ENCODE results near the gene F2R.

F2R gene

DNA sequence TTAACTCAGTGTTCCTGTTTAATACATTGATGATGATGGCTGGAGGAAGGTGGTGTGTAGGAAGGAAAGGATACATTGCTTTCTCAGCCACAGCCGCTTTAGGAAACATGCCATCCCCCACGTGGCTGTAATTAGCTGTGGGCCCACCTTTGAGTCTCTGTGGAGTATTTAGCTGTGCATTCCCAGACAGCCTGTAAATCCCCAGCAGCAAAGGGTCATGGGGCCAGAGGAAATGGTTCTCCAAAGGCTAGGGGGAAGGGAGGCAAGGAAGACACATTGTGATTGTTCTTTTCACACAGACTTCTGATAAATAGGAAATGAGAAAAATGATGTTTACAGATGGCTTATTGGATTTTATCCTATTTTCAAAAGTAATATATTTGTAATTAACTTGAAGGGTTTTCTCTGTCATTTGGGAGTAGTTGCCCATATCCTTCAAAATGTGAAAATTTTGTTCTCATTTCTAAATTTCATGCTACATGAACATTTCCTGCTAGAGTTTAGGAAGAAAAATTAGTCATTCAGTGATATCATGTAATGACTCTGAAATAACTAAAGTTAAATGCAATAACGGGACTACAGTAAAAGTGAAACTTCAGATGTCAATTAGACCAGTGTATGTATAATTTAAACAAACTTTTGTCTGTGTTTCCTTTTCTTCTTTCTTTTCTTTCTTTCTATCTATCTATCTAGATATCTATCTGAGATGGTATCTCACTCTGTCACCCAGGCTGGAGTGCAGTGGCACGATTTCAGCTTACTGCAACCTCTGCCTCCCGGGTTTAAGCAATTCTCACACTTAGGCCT lies 24.3 kb upstream of the F2R start:
- H3K4me1 ChIP-seq (ENCODE audit: control insufficient read depth, insufficient read depth, low read length) = peaks cover 5% of the 10 kb centered on the region; the same call in 1 of the 2 replicates
- no peak overlapping the region for H3K27ac ChIP-seq (ENCODE audit: low read depth, low read length)
- no peaks in the 10 kb centered on the region for H3K9me3 ChIP-seq (ENCODE audit: control insufficient read depth, insufficient read depth, low read depth, low read length)
- H3K4me3 ChIP-seq (ENCODE audit: low read depth, low read length) = no peak overlapping the region
- H3K36me3 ChIP-seq (ENCODE audit: control insufficient read depth, insufficient read depth, low read length) = peaks cover 12% of the 10 kb centered on the region
- H3K27me3 ChIP-seq (ENCODE audit: control insufficient read depth, insufficient read depth, low read length) = no peaks in the 10 kb centered on the region
- H3K9ac ChIP-seq (ENCODE audit: low read length) = no peak overlapping the region

DNA sequence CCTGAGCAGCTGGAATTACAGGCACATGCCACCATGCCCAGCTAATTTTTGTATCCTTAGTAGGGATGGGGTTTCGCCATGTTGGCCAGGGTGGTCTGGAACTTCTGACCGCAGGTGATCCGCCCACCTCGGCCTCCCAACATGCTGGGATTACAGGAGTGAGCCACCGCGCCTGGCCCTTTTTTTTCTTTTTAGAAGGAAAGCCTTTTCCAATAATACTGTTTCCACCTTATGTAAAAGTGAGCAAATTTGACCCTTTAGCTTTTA lies 23.7 kb upstream of the F2R start:
- Histone ChIP-seq H3K27me3 (ENCODE audit: control insufficient read depth, insufficient read depth, low read length) (no peaks in the 10 kb centered on the region), H3K4me3 (ENCODE audit: low read depth, low read length) (no peak overlapping the region), H3K27ac (ENCODE audit: low read depth, low read length) (no peak overlapping the region), H3K36me3 (ENCODE audit: control insufficient read depth, insufficient read depth, low read length) (peaks cover 12% of the 10 kb centered on the region), H3K9ac (ENCODE audit: low read length) (no peak overlapping the region), H3K4me1 (ENCODE audit: control insufficient read depth, insufficient read depth, low read length) (peaks cover 5% of the 10 kb centered on the region; the same call in 1 of the 2 replicates), H3K9me3 (ENCODE audit: control insufficient read depth, insufficient read depth, low read depth, low read length) (no peaks in the 10 kb centered on the region)

DNA sequence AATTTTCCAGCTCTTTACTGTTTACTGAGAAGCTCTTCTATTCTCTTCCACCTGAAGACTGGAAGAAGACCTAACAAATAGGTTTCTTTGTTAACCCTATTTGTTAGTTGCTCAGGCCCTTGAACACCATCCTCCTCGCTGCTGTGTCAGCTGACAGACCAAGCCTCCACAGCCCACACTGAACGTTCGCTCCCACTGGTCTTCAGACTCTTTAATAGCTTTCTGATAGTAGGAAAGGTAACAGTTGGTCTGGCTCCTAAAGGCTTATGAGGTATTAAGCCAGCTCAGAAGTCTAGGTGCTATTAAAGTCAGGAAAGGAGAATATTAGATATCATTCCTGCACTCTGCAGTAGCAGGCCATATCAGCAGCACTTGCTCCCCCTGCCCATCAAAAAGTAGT lies 23.3 kb upstream of the F2R start:
- Histone ChIP-seq H3K27me3 (ENCODE audit: control insufficient read depth, insufficient read depth, low read length) (no peaks in the 10 kb centered on the region), H3K27ac (ENCODE audit: low read depth, low read length) (no peak overlapping the region), H3K9ac (ENCODE audit: low read length) (no peak overlapping the region), H3K4me1 (ENCODE audit: control insufficient read depth, insufficient read depth, low read length) (peaks cover 5% of the 10 kb centered on the region; the same call in 1 of the 2 replicates), H3K9me3 (ENCODE audit: control insufficient read depth, insufficient read depth, low read depth, low read length) (no peaks in the 10 kb centered on the region), H3K36me3 (ENCODE audit: control insufficient read depth, insufficient read depth, low read length) (peaks cover 13% of the 10 kb centered on the region), H3K4me3 (ENCODE audit: low read depth, low read length) (no peak overlapping the region)

DNA sequence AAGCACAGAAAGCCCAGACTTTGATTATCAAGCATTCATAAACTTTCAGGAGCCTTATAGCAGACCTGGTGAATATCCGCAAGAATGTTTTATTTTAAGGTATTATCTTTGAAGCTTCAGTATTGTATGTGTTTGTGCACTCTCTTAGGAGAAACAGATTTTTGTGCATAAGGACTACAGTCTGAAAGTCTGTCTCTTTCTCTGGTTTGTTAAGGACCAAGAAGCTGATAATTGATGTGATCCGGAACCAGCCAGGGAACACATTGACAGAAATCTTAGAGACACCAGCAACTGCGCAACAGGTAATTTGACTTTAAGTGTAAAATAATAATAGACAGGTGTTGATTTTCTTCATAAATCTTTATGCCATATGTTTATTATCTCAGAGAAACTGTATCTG lies 22.8 kb upstream of the F2R start:
- no peaks in the 10 kb centered on the region for H3K9me3 ChIP-seq (ENCODE audit: control insufficient read depth, insufficient read depth, low read depth, low read length)
- no peak overlapping the region for H3K4me3 ChIP-seq (ENCODE audit: low read depth, low read length)
- no peaks in the 10 kb centered on the region for H3K27me3 ChIP-seq (ENCODE audit: control insufficient read depth, insufficient read depth, low read length)
- no peak overlapping the region for H3K9ac ChIP-seq (ENCODE audit: low read length)
- peaks cover 5% of the 10 kb centered on the region; the same call in 1 of the 2 replicates for H3K4me1 ChIP-seq (ENCODE audit: control insufficient read depth, insufficient read depth, low read length)
- no peak overlapping the region for H3K27ac ChIP-seq (ENCODE audit: low read depth, low read length)
- peaks cover 16% of the 10 kb centered on the region for H3K36me3 ChIP-seq (ENCODE audit: control insufficient read depth, insufficient read depth, low read length)

DNA sequence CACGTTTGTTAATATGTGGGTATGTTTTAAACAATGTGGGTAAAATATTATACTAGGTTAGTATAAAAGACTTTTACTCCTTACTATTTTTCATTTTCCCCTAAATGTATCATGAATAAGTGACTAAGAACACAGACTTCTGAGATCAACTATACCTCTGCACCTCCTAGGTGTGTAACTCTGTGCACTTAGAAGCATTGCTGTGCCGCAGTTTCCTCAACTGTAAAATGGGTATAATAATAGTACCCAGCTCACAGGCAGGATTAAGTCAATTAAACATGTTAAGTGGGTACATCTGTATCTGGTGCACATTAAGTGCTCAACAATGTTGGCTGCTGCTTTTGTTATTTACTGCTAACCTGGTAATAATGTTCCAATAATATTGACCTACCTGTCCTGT lies 21.6 kb upstream of the F2R start:
- Histone ChIP-seq H3K9me3 (ENCODE audit: control insufficient read depth, insufficient read depth, low read depth, low read length) (no peaks in the 10 kb centered on the region), H3K9ac (ENCODE audit: low read length) (no peak overlapping the region), H3K27ac (ENCODE audit: low read depth, low read length) (no peak overlapping the region), H3K4me3 (ENCODE audit: low read depth, low read length) (no peak overlapping the region), H3K27me3 (ENCODE audit: control insufficient read depth, insufficient read depth, low read length) (no peaks in the 10 kb centered on the region), H3K36me3 (ENCODE audit: control insufficient read depth, insufficient read depth, low read length) (peaks cover 16% of the 10 kb centered on the region), H3K4me1 (ENCODE audit: control insufficient read depth, insufficient read depth, low read length) (peaks cover 5% of the 10 kb centered on the region; the same call in 1 of the 2 replicates)

DNA sequence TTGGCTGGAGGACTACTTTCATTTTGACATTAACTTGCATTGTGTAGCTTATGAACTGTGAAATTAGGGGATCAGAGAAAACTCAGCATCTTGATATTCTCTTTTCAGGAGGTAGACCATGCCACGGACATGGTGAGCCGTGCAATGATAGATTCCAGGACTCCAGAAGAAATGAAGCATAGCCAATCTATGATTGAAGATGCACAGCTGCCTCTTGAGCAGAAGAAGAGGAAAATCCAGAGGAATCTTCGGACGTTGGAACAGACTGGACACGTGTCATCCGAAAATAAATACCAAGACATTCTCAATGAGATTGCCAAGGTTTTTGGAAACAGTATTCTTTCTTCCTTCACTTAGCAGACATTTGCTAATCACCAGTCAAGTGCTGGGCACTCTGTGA lies 20.6 kb upstream of the F2R start:
- Histone ChIP-seq H3K9me3 (ENCODE audit: control insufficient read depth, insufficient read depth, low read depth, low read length) (no peaks in the 10 kb centered on the region), H3K36me3 (ENCODE audit: control insufficient read depth, insufficient read depth, low read length) (peaks cover 16% of the 10 kb centered on the region), H3K27ac (ENCODE audit: low read depth, low read length) (no peak overlapping the region), H3K4me3 (ENCODE audit: low read depth, low read length) (no peak overlapping the region), H3K27me3 (ENCODE audit: control insufficient read depth, insufficient read depth, low read length) (no peaks in the 10 kb centered on the region), H3K4me1 (ENCODE audit: control insufficient read depth, insufficient read depth, low read length) (peaks cover 5% of the 10 kb centered on the region; the same call in 1 of the 2 replicates), H3K9ac (ENCODE audit: low read length) (no peak overlapping the region)

DNA sequence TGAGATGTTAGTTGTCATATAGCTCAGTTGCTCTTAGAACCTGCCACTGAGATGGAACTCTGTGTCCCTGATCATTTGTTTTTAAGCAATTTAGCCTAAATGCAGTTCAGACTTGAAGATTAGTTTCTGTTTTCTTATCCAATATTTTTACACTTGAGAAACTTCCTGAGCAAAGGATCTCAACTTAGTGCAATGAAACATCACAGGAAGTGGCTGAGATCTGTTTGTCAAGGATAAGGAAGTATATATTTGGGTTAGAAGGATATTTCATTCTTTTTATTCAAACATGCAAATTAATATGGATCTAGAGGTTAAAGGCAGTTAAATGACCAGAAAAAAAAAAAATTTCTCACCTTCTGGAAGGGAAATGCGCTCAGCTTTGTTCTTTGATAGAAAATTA lies 19.7 kb upstream of the F2R start:
- Histone ChIP-seq H3K9ac (ENCODE audit: low read length) (no peak overlapping the region), H3K4me3 (ENCODE audit: low read depth, low read length) (no peak overlapping the region), H3K36me3 (ENCODE audit: control insufficient read depth, insufficient read depth, low read length) (peaks cover 21% of the 10 kb centered on the region), H3K9me3 (ENCODE audit: control insufficient read depth, insufficient read depth, low read depth, low read length) (no peaks in the 10 kb centered on the region), H3K4me1 (ENCODE audit: control insufficient read depth, insufficient read depth, low read length) (peaks cover 5% of the 10 kb centered on the region; the same call in 1 of the 2 replicates), H3K27me3 (ENCODE audit: control insufficient read depth, insufficient read depth, low read length) (no peaks in the 10 kb centered on the region), H3K27ac (ENCODE audit: low read depth, low read length) (no peak overlapping the region)

DNA sequence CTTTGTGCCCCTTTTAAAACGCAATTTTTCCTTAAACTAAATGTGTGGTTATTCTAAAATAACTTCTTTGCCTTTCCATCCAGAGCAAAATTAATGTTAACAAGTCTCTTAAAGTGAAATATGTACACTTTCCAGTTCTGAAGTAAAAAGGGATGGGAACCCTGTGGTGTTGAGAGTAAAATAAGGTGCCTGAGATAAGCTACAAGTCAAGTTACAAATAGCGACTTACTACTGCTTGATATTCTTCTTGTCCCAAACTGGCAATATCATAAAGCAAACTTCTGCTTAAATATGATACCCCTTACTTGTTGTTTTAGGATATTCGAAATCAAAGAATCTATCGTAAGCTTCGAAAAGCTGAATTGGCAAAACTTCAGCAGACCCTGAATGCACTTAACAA lies 18.3 kb upstream of the F2R start:
- H3K9ac ChIP-seq (ENCODE audit: low read length) = no peak overlapping the region
- no peaks in the 10 kb centered on the region for H3K27me3 ChIP-seq (ENCODE audit: control insufficient read depth, insufficient read depth, low read length)
- H3K9me3 ChIP-seq (ENCODE audit: control insufficient read depth, insufficient read depth, low read depth, low read length) = no peaks in the 10 kb centered on the region
- H3K4me1 ChIP-seq (ENCODE audit: control insufficient read depth, insufficient read depth, low read length) = no peaks in the 10 kb centered on the region
- no peak overlapping the region for H3K27ac ChIP-seq (ENCODE audit: low read depth, low read length)
- peaks cover 28% of the 10 kb centered on the region for H3K36me3 ChIP-seq (ENCODE audit: control insufficient read depth, insufficient read depth, low read length)
- H3K4me3 ChIP-seq (ENCODE audit: low read depth, low read length) = no peak overlapping the region

DNA sequence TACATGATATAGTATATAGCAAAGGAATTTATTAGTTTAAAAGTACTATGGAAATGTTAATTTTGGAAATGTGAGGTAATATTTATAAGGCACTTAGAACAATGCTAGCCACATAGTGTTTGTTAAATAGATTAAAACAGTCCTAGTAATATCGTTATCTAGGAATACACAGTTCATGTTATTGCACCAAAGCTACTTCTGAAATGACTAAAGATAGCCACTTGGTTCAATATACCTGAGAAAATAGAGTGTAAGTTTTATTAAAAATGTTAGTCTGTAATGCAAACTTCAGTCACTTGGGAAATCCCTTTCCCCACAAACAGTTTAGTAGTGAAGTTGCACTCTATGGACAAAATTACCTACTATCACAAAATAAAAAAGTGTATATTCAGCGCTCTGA lies 15.4 kb upstream of the F2R start:
- H3K36me3 ChIP-seq (ENCODE audit: control insufficient read depth, insufficient read depth, low read length) = peaks cover 23% of the 10 kb centered on the region
- no peak overlapping the region for H3K4me3 ChIP-seq (ENCODE audit: low read depth, low read length)
- H3K4me1 ChIP-seq (ENCODE audit: control insufficient read depth, insufficient read depth, low read length) = no peaks in the 10 kb centered on the region
- H3K27ac ChIP-seq (ENCODE audit: low read depth, low read length) = no peak overlapping the region
- no peaks in the 10 kb centered on the region for H3K27me3 ChIP-seq (ENCODE audit: control insufficient read depth, insufficient read depth, low read length)
- H3K9me3 ChIP-seq (ENCODE audit: control insufficient read depth, insufficient read depth, low read depth, low read length) = no peaks in the 10 kb centered on the region
- no peak overlapping the region for H3K9ac ChIP-seq (ENCODE audit: low read length)

DNA sequence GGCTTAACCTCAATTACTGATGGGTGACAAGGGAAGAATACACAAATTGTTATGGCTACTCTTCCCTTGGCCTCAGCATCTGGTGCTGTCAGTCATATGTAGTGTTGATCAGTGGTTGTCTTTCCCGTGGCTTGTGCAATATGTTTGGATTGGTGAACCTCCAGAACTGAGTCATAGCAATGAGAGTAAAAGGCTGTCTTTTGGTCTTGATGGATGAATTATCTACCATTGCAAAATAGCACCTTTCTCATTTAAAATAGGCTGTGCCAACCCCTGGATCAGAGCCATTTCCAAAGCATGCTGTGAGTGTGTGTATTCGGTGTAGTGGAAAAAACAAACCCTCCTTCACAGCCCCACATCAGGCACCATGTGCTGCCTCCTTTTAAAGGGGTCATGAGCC lies 14.6 kb upstream of the F2R start:
- Histone ChIP-seq H3K4me1 (ENCODE audit: control insufficient read depth, insufficient read depth, low read length) (no peaks in the 10 kb centered on the region), H3K27ac (ENCODE audit: low read depth, low read length) (no peak overlapping the region), H3K9ac (ENCODE audit: low read length) (no peak overlapping the region), H3K9me3 (ENCODE audit: control insufficient read depth, insufficient read depth, low read depth, low read length) (no peaks in the 10 kb centered on the region), H3K36me3 (ENCODE audit: control insufficient read depth, insufficient read depth, low read length) (peaks cover 18% of the 10 kb centered on the region), H3K4me3 (ENCODE audit: low read depth, low read length) (no peak overlapping the region), H3K27me3 (ENCODE audit: control insufficient read depth, insufficient read depth, low read length) (no peaks in the 10 kb centered on the region)

DNA sequence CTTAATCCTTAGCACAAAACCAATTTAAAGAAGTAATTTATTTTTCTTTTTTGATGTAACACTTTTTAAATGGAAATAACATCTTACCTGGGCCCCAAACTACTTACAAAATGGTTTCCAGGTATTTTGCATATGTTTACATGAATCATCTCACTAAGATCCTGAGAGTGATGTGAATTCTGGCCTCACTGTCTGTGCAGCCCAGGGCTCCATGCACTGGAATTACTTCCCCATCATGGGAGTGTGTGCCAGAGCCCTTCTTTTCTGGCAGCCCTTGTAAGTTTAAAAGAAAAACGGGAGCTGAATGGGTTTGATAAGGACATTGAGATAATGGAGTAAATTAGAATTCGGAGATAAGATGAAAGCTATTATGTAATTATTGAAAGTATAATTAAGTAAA lies 12.2 kb upstream of the F2R start:
- Histone ChIP-seq H3K27ac (ENCODE audit: low read depth, low read length) (no peak overlapping the region), H3K4me1 (ENCODE audit: control insufficient read depth, insufficient read depth, low read length) (no peaks in the 10 kb centered on the region), H3K4me3 (ENCODE audit: low read depth, low read length) (no peak overlapping the region), H3K9ac (ENCODE audit: low read length) (no peak overlapping the region), H3K36me3 (ENCODE audit: control insufficient read depth, insufficient read depth, low read length) (peaks cover 14% of the 10 kb centered on the region), H3K27me3 (ENCODE audit: control insufficient read depth, insufficient read depth, low read length) (no peaks in the 10 kb centered on the region), H3K9me3 (ENCODE audit: control insufficient read depth, insufficient read depth, low read depth, low read length) (no peaks in the 10 kb centered on the region)

Data from HUES6 (cell line).